Activated T-helper 1 cell treated with Interleukin-2 at 50 U/mL for 16 hours (primary cell): Measurements from ENCODE around the gene CCBE1.
"Not testable (repeated sequence)": the region's sequence is repeated elsewhere in the genome, so short reads cannot be mapped to it uniquely, and the experiment has no call there.

Experiments
- DNase-seq: peaks from one replicate; pipeline ENCODE4 v3.0.0-alpha.2; 2020; ENCODE audit warnings: low read depth

Gene CCBE1

GRCh38 chr18:59681521-59682004 is 15.7 kb downstream of the CCBE1 start:
- DNase-seq = no peak

GRCh38 chr18:59681051-59681450 is 16.2 kb downstream of the CCBE1 start:
- no peak for DNase-seq

- DNase-seq = no peak
These were observed 21.9 kb downstream of the CCBE1 start for GRCh38 chr18:59675346-59675745.

- DNase-seq = no peak
These were observed 22.3 kb downstream of the CCBE1 start for GRCh38 chr18:59674903-59675270.

- no peak for DNase-seq
These were observed 22.9 kb downstream of the CCBE1 start for GRCh38 chr18:59674186-59674902.

GRCh38 chr18:59672235-59672711 is 24.9 kb downstream of the CCBE1 start:
- no peak for DNase-seq

- DNase-seq = no peak
These were observed 25.7 kb downstream of the CCBE1 start for GRCh38 chr18:59671551-59671950.

GRCh38 chr18:59669872-59670657 is 27.2 kb downstream of the CCBE1 start:
- DNase-seq = no peak

GRCh38 chr18:59667488-59667887 is 29.7 kb downstream of the CCBE1 start:
- no peak for DNase-seq

GRCh38 chr18:59666007-59666402 is 31.2 kb downstream of the CCBE1 start:
- DNase-seq = not testable (repeated sequence)

GRCh38 chr18:59665057-59666006 is 31.9 kb downstream of the CCBE1 start:
- DNase-seq = no peak

- DNase-seq = no peak
These were observed 32.9 kb downstream of the CCBE1 start for GRCh38 chr18:59664329-59664728.

GRCh38 chr18:59663096-59663495 is 34.1 kb downstream of the CCBE1 start:
- no peak for DNase-seq

GRCh38 chr18:59661891-59662701 is 35.1 kb downstream of the CCBE1 start:
- no peak for DNase-seq

- no peak for DNase-seq
These were observed 36.2 kb downstream of the CCBE1 start for GRCh38 chr18:59660786-59661743.

- DNase-seq = no peak
These were observed 36.9 kb downstream of the CCBE1 start for GRCh38 chr18:59660366-59660765.

GRCh38 chr18:59659508-59660170 is 37.6 kb downstream of the CCBE1 start:
- no peak for DNase-seq

- DNase-seq = no peak
These were observed 38.3 kb downstream of the CCBE1 start for GRCh38 chr18:59658941-59659340.

GRCh38 chr18:59657012-59657411 is 40.2 kb downstream of the CCBE1 start:
- DNase-seq = no peak
